Neural crest cell (in vitro differentiated cells): ENCODE data around the gene NLGN1. TPM values are rescaled to one million over a fixed set of nuclear protein-coding genes. Genes with fewer than 3 reads are reported as not detected.

Source experiments
- DNase-seq: peaks from one replicate; pipeline ENCODE4 v3.0.0; 2021; ENCODE audit warnings: low read depth, mixed read lengths, low spot score
- H3K27ac Mint-ChIP-seq: one replicate; pipeline ENCODE4 v1.8.0; 2021; ENCODE audit warnings: mild to moderate bottlenecking, mixed read lengths; ENCODE audit not compliant: unreplicated experiment
- H3K27me3 Mint-ChIP-seq: 2 replicates; pipeline ENCODE4 v1.8.0; 2021; ENCODE audit warnings: low read depth, mild to moderate bottlenecking, mixed read lengths
- H3K36me3 Mint-ChIP-seq: 2 replicates; pipeline ENCODE4 v1.8.0; 2021; ENCODE audit warnings: low read depth, mild to moderate bottlenecking, mixed read lengths
- H3K4me1 Mint-ChIP-seq: 2 replicates; pipeline ENCODE4 v1.8.0; 2021; ENCODE audit warnings: mixed read lengths
- H3K4me3 Mint-ChIP-seq: one replicate; pipeline ENCODE4 v1.8.0; 2021; ENCODE audit warnings: mild to moderate bottlenecking, mixed read lengths
- H3K9me3 Mint-ChIP-seq: 2 replicates; pipeline ENCODE4 v1.8.0; 2021; ENCODE audit warnings: mixed read lengths
- CTCF ChIP-seq: fragments of 200-600 bp; sonication (generic); conservative IDR thresholded peaks from 2 replicates; pipeline ENCODE4 v1.5.0; 2021; ENCODE audit warnings: antibody characterized with exemption, mild to moderate bottlenecking
- total RNA-seq: library from RNA; stranded (reverse); gene quantifications from 2 replicates; pipeline ENCODE4 v1.2.1, GENCODE V29; 2021

Gene NLGN1
- total RNA-seq, 1 donor from 2014 or later: 20.0 TPM

GRCh38 chr3:173774294-173774693 lies 376.8 kb downstream of the NLGN1 start:
- Mint-ChIP-seq H3K4me1 (peaks cover 26% of the 10 kb centered on the region), H3K36me3 (peaks cover 3% of the 10 kb centered on the region), H3K4me3 (no peak overlapping the region), H3K27me3 (no peaks in the 10 kb centered on the region), H3K9me3 (no peaks in the 10 kb centered on the region), H3K27ac (no peak overlapping the region)
- DNase-seq: no peak
- TF ChIP-seq CTCF: no peak

- no peaks in the 10 kb centered on the region for H3K27me3 Mint-ChIP-seq
- no peak overlapping the region for H3K27ac Mint-ChIP-seq
- no peak for TF ChIP-seq CTCF
- H3K36me3 Mint-ChIP-seq: peaks cover 4% of the 10 kb centered on the region
- DNase-seq: no peak
- H3K4me1 Mint-ChIP-seq: peaks cover 9% of the 10 kb centered on the region
- H3K4me3 Mint-ChIP-seq: no peak overlapping the region
- H3K9me3 Mint-ChIP-seq: peaks cover 4% of the 10 kb centered on the region
Measured at GRCh38 chr3:173778251-173778650, 380.7 kb downstream of the NLGN1 start.

- H3K4me1 Mint-ChIP-seq: peaks cover 9% of the 10 kb centered on the region
- DNase-seq: no peak
Measured at GRCh38 chr3:173780067-173780466, 382.5 kb downstream of the NLGN1 start.

GRCh38 chr3:173785004-173785403 lies 387.5 kb downstream of the NLGN1 start:
- Mint-ChIP-seq H3K9me3 (peaks cover 3% of the 10 kb centered on the region), H3K27me3 (no peaks in the 10 kb centered on the region), H3K4me3 (no peak overlapping the region), H3K4me1 (peaks cover 9% of the 10 kb centered on the region), H3K36me3 (peaks cover 1% of the 10 kb centered on the region), H3K27ac (no peak overlapping the region)
- TF ChIP-seq CTCF: no peak
- no peak for DNase-seq

More at GRCh38 chr3:173780067-173780466, 382.5 kb downstream of the NLGN1 start:
- Mint-ChIP-seq H3K27me3 (no peaks in the 10 kb centered on the region), H3K36me3 (peaks cover 4% of the 10 kb centered on the region), H3K27ac (no peak overlapping the region), H3K9me3 (peaks cover 4% of the 10 kb centered on the region), H3K4me3 (no peak overlapping the region)
- TF ChIP-seq CTCF: no peak

- Mint-ChIP-seq H3K4me3 (no peak overlapping the region), H3K9me3 (no peaks in the 10 kb centered on the region), H3K36me3 (no peaks in the 10 kb centered on the region), H3K27ac (no peak overlapping the region), H3K4me1 (peaks cover 8% of the 10 kb centered on the region), H3K27me3 (no peaks in the 10 kb centered on the region)
- DNase-seq: no peak
- TF ChIP-seq CTCF: no peak
Measured at GRCh38 chr3:173789530-173790162, 392.1 kb downstream of the NLGN1 start.
